HEK293 (cell line): ENCODE data around the gene PC.

ENCODE experiments used
- CTCF ChIP-seq: fragments of 450-650 bp; formaldehyde crosslinking; IDR thresholded peaks from 2 replicates; pipeline ENCODE4 v1.5.1; 2016; ENCODE audit warnings: missing biosample characterization, missing genetic modification characterization
- KLF1 ChIP-seq: fragments of 450-650 bp; formaldehyde crosslinking; IDR thresholded peaks from 2 replicates; pipeline ENCODE4 v1.5.1; 2016; ENCODE audit warnings: missing biosample characterization, missing genetic modification characterization
- REST ChIP-seq: fragments of 450-650 bp; formaldehyde crosslinking; IDR thresholded peaks from 2 replicates; pipeline ENCODE4 v1.5.1; 2016; ENCODE audit warnings: missing biosample characterization, missing genetic modification characterization
- SP2 ChIP-seq: fragments of 450-650 bp; formaldehyde crosslinking; IDR thresholded peaks from 2 replicates; pipeline ENCODE4 v1.5.1; 2016; ENCODE audit warnings: missing biosample characterization, missing genetic modification characterization
- ZIC2 ChIP-seq: fragments of 450-650 bp; formaldehyde crosslinking; IDR thresholded peaks from 2 replicates; pipeline ENCODE4 v1.5.1; 2016; ENCODE audit warnings: missing biosample characterization, missing genetic modification characterization
- ZNF155 ChIP-seq: fragments of 450-650 bp; formaldehyde crosslinking; IDR thresholded peaks from 2 replicates; pipeline ENCODE4 v1.5.1; 2016; ENCODE audit warnings: missing biosample characterization, missing genetic modification characterization
- ZNF24 ChIP-seq: fragments of 450-650 bp; formaldehyde crosslinking; IDR thresholded peaks from 2 replicates; pipeline ENCODE4 v1.5.1; 2016; ENCODE audit warnings: missing biosample characterization, missing genetic modification characterization
- ZNF549 ChIP-seq: fragments of 450-650 bp; IDR thresholded peaks from 2 replicates; pipeline ENCODE4 v1.5.1; 2018; ENCODE audit warnings: missing biosample characterization, missing genetic modification characterization, mild to moderate bottlenecking, inconsistent platforms, moderate library complexity
- ZNF626 ChIP-seq: fragments of 450-650 bp; sonication (Bioruptor Pico); formaldehyde crosslinking; IDR thresholded peaks from 2 replicates; pipeline ENCODE4 v1.5.1; 2018; ENCODE audit warnings: missing biosample characterization, missing genetic modification characterization, inconsistent platforms
- ZNF629 ChIP-seq: fragments of 450-650 bp; formaldehyde crosslinking; IDR thresholded peaks from 2 replicates; pipeline ENCODE4 v1.5.1; 2017; ENCODE audit warnings: missing biosample characterization, missing genetic modification characterization
- ZSCAN18 ChIP-seq: fragments of 450-650 bp; formaldehyde crosslinking; IDR thresholded peaks from 2 replicates; pipeline ENCODE4 v1.5.1; 2016; ENCODE audit warnings: missing biosample characterization, missing genetic modification characterization

GRCh38 chr11:66910016-66910415, 48.2 kb downstream of the PC start:
- TF ChIP-seq ZNF24 (tag by site-specific recombination): no peak
- TF ChIP-seq CTCF (tag by site-specific recombination): no peak
- TF ChIP-seq ZNF629: no peak
- no peak for TF ChIP-seq ZNF549 (tag by site-specific recombination)
- no peak for TF ChIP-seq REST (tag by site-specific recombination)
- TF ChIP-seq ZNF155: no peak
- TF ChIP-seq KLF1 (tag by site-specific recombination): no peak
- TF ChIP-seq ZIC2 (tag by site-specific recombination): no peak
- no peak for TF ChIP-seq ZNF626 (tag by site-specific recombination)
- TF ChIP-seq SP2 (tag by site-specific recombination): no peak
- no peak for TF ChIP-seq ZSCAN18 (tag by site-specific recombination)
